H1 (cell line): Measurements from ENCODE around the gene HADHB. TPM values are rescaled to one million over a fixed set of nuclear protein-coding genes. Genes with fewer than 3 reads are reported as not detected.
A peak's percentile ranks its signal among the peaks of the same experiment; 100 is the strongest.

ENCODE experiments used
- CTCF ChIA-PET: fragments of 300-600 bp; sonication (Branson Sonifier 250); formaldehyde crosslinking; loops from one replicate; lab custom pipeline; 2021; ENCODE audit not compliant: partially characterized antibody; lab: Charles Lee
- POLR2A ChIA-PET: fragments of 300-600 bp; sonication (Branson Sonifier 250); formaldehyde crosslinking; loops from one replicate; lab custom pipeline; 2021; ENCODE audit warnings: inconsistent platforms; ENCODE audit not compliant: partially characterized antibody; lab: Charles Lee
- DNase-seq, 2 experiments: peaks; one replicate each; pipeline versions ENCODE4 v3.0.0 to v3.0.0-alpha.2; 2010 to 2022; ENCODE audit warnings: low spot score in 2 of 2, low read depth in 1 of 2, mixed read lengths in 1 of 2
- FAIRE-seq: peaks from 2 replicates; lab custom pipeline; 2011; peaks lifted over from hg19 to GRCh38; lab: Jason Lieb, UNC
- H2AFZ ChIP-seq: 2 replicates; pipeline ENCODE4 v1.8.1; 2012; ENCODE audit warnings: low read length, inconsistent platforms
- H2AK5ac ChIP-seq: 2 replicates; pipeline ENCODE4 v1.6.1; 2013; ENCODE audit warnings: low read depth, low read length
- H2BK120ac ChIP-seq: replicated peaks from 2 replicates; pipeline ENCODE3; 2013; ENCODE audit warnings: low read depth, low read length, inconsistent platforms
- H2BK12ac ChIP-seq: 2 replicates; pipeline ENCODE4 v1.6.1; 2013; ENCODE audit warnings: low read depth, low read length
- H2BK15ac ChIP-seq: 2 replicates; pipeline ENCODE4 v1.6.1; 2013; ENCODE audit warnings: low read length
- H2BK20ac ChIP-seq: 2 replicates; pipeline ENCODE4 v1.6.1; 2013; ENCODE audit warnings: low read length
- H2BK5ac ChIP-seq: 2 replicates; pipeline ENCODE4 v1.6.1; 2013; ENCODE audit warnings: low read depth, low read length
- H3K14ac ChIP-seq: 2 replicates; pipeline ENCODE4 v1.6.1; 2013; ENCODE audit warnings: inconsistent platforms; ENCODE audit not compliant: insufficient read length
- H3K18ac ChIP-seq: 2 replicates; pipeline ENCODE4 v1.6.1; 2013; ENCODE audit warnings: low read length; ENCODE audit errors: extremely low read depth
- H3K23ac ChIP-seq: 2 replicates; pipeline ENCODE4 v1.6.1; 2013; ENCODE audit warnings: inconsistent platforms; ENCODE audit not compliant: insufficient read length
- H3K23me2 ChIP-seq: 2 replicates; pipeline ENCODE4 v1.6.1; 2013; ENCODE audit warnings: low read depth, low read length
- H3K27ac ChIP-seq: 2 replicates; pipeline ENCODE4 v1.6.1; 2011; ENCODE audit warnings: low read depth, low read length, inconsistent platforms
- H3K27me3 ChIP-seq, 4 experiments: replicated peaks in 1 of 4; 1 replicate in 1 of 4; 2 replicates in 3 of 4; pipeline versions ENCODE4 v1.6.1 to v1.8.1; 2011 to 2013; ENCODE audit warnings: low read length in 3 of 4, mild to moderate bottlenecking in 3 of 4, inconsistent platforms in 2 of 4, mixed read lengths in 2 of 4, moderate library complexity in 1 of 4; ENCODE audit not compliant: control insufficient read depth in 3 of 4, insufficient read depth in 3 of 4; ENCODE audit errors: extremely low read depth in 1 of 4
- H3K36me3 ChIP-seq, 4 experiments: 2 replicates each; pipeline versions ENCODE4 v1.6.1 to v1.8.1; 2011 to 2013; ENCODE audit warnings: mild to moderate bottlenecking in 4 of 4, low read length in 3 of 4, moderate library complexity in 2 of 4, control low read depth in 1 of 4, inconsistent platforms in 1 of 4; ENCODE audit not compliant: insufficient read depth in 4 of 4, control insufficient read depth in 2 of 4
- H3K4ac ChIP-seq: replicated peaks from 2 replicates; pipeline ENCODE3; 2013; ENCODE audit warnings: low read length, low read depth, mixed read lengths, inconsistent platforms; ENCODE audit not compliant: insufficient read length
- H3K4me1 ChIP-seq, 4 experiments: replicated peaks in 1 of 4; 1 replicate in 1 of 4; 2 replicates in 3 of 4; pipeline versions ENCODE4 v1.6.1 to v1.8.1; 2011 to 2013; ENCODE audit warnings: low read length in 3 of 4, inconsistent platforms in 2 of 4, mixed read lengths in 1 of 4; ENCODE audit not compliant: insufficient read depth in 4 of 4, control insufficient read depth in 3 of 4
- H3K4me2 ChIP-seq, 2 experiments: 2 replicates each; pipeline versions ENCODE4 v1.6.1 to v1.8.1; 2011 to 2013; ENCODE audit warnings: low read depth in 2 of 2, low read length in 2 of 2, control low read depth in 1 of 2, inconsistent platforms in 1 of 2, mild to moderate bottlenecking in 1 of 2; ENCODE audit not compliant: insufficient read depth in 1 of 2
- H3K4me3 ChIP-seq, 4 experiments: fragments of 200-600, 300-600 bp in 1 of 4; sonication (generic), shearing (Covaris generic), sonication (Bioruptor Twin) in 1 of 4; 2 replicates each; pipeline versions ENCODE4 v1.5.1 to v1.8.1; 2011 to 2016; ENCODE audit warnings: low read length in 4 of 4, low read depth in 3 of 4, control low read depth in 2 of 4, inconsistent platforms in 2 of 4, mild to moderate bottlenecking in 2 of 4, mixed read lengths in 1 of 4, moderate library complexity in 1 of 4; ENCODE audit not compliant: insufficient read depth in 2 of 4; ENCODE audit errors: extremely low read depth in 1 of 4
- H3K56ac ChIP-seq: replicated peaks from 2 replicates; pipeline ENCODE3; 2013; ENCODE audit warnings: low read depth, mild to moderate bottlenecking, mixed read lengths, low read length, inconsistent platforms; ENCODE audit not compliant: insufficient read length
- H3K79me1 ChIP-seq: 2 replicates; pipeline ENCODE4 v1.6.1; 2013; ENCODE audit warnings: low read depth, low read length, control low read depth
- H3K79me2 ChIP-seq, 2 experiments: 2 replicates each; pipeline versions ENCODE4 v1.6.1 to v1.8.1; 2012 to 2013; ENCODE audit warnings: low read length in 2 of 2, mild to moderate bottlenecking in 2 of 2, inconsistent platforms in 1 of 2; ENCODE audit not compliant: insufficient read depth in 2 of 2, control insufficient read depth in 1 of 2
- H3K9ac ChIP-seq, 4 experiments: replicated peaks in 1 of 4; 1 replicate in 1 of 4; 2 replicates in 3 of 4; pipeline versions ENCODE4 v1.6.1 to v1.8.1; 2011 to 2013; ENCODE audit warnings: low read depth in 3 of 4, low read length in 3 of 4, control low read depth in 2 of 4, mild to moderate bottlenecking in 2 of 4, moderate library complexity in 2 of 4, inconsistent platforms in 1 of 4; ENCODE audit errors: extremely low read depth in 1 of 4
- H3K9me3 ChIP-seq, 2 experiments: 2 replicates each; pipeline versions ENCODE4 v1.6.1 to v1.8.1; 2012 to 2013; ENCODE audit warnings: mild to moderate bottlenecking in 2 of 2, moderate library complexity in 2 of 2, control low read depth in 1 of 2, inconsistent platforms in 1 of 2, low read depth in 1 of 2, low read length in 1 of 2, mixed read lengths in 1 of 2; ENCODE audit not compliant: insufficient read depth in 2 of 2
- H4K20me1 ChIP-seq, 2 experiments: replicated peaks in 1 of 2; 2 replicates each; pipeline versions ENCODE3 to v1.8.1; 2011 to 2013; ENCODE audit warnings: inconsistent platforms in 2 of 2, low read length in 2 of 2, mild to moderate bottlenecking in 1 of 2; ENCODE audit not compliant: insufficient read depth in 2 of 2, control insufficient read depth in 1 of 2
- H4K5ac ChIP-seq: 2 replicates; pipeline ENCODE4 v1.6.1; 2013; ENCODE audit warnings: low read length, low read depth, mixed read lengths, inconsistent platforms; ENCODE audit not compliant: insufficient read length
- H4K8ac ChIP-seq: 2 replicates; pipeline ENCODE4 v1.8.0; 2013; ENCODE audit warnings: mild to moderate bottlenecking, moderate library complexity, low read length, inconsistent platforms; ENCODE audit not compliant: insufficient read depth; ENCODE audit errors: extremely low read depth
- H4K91ac ChIP-seq: replicated peaks from 2 replicates; pipeline ENCODE3; 2013; ENCODE audit warnings: low read length, mixed read lengths, inconsistent platforms; ENCODE audit not compliant: insufficient read length
- RBBP5 ChIP-seq: IDR thresholded peaks from 2 replicates; pipeline ENCODE4 v1.7.1; 2012; ENCODE audit warnings: low read depth, mild to moderate bottlenecking, inconsistent platforms, low read length, moderate library complexity, borderline replicate concordance
- WGBS, 2 experiments: shearing (Covaris generic) in 1 of 2; methylation state at CpG; one replicate each; pipeline versions ENCODE4 v1.1.6 to v1.1.7; 2013 to 2015; ENCODE audit warnings: low lambda C conversion rate in 2 of 2, mixed read lengths in 2 of 2, inconsistent platforms in 1 of 2, low coverage in 1 of 2, missing lambda C conversion rate in 1 of 2; ENCODE audit not compliant: insufficient replicate concordance in 2 of 2, insufficient coverage in 1 of 2, insufficient read length in 1 of 2; ENCODE audit errors: extremely low coverage in 1 of 2, missing lambda C conversion rate in 1 of 2; 5-methylcytosine and 5-hydroxymethylcytosine counted together
- polyA plus RNA-seq, 7 experiments: library from polyadenylated mRNA; depleted of rRNA in 3 of 7; stranded (reverse) in 5 of 7; unstranded in 2 of 7; fragments of >200 nt in 5 of 7; fragments of 200-250 nt in 2 of 7; gene quantifications; 1 replicate in 5 of 7; 2 replicates in 1 of 7; 4 replicates in 1 of 7; pipeline versions ENCODE4 v1.2.1 to v1.2.3, GENCODE V29; 2011 to 2013; ENCODE audit warnings: missing spikeins in 2 of 7, mixed read lengths in 2 of 7
- total RNA-seq: library from RNA; stranded (reverse); fragmentation: NEBNext Ultra II Directional; extraction: Animal tissue kit (Norgen Biotek cat#: 25700); gene quantifications from 2 replicates; pipeline ENCODE4 v1.2.1, GENCODE V29; 2021

The HADHB gene
- total and polyA plus RNA-seq, 2 of the 8 experiments (the other 6 are each of a cell fraction or from before 2014, with no cell fraction given), result 47.7 to 52.3 TPM

- POLR2A ChIA-PET, result interaction anchor here (3.6 kb wide), 1 partner anchor 52 kb away, joined by 37 read pairs; the partner anchor contains the start of genes HADHA and HADHB
- no peak overlapping the region for H3K18ac ChIP-seq
- H2AK5ac ChIP-seq, result no peak overlapping the region
- FAIRE-seq (no peak), DNase-seq (no peak)
- H3K4me2 ChIP-seq, result peak overlapping the region in 1 of 2 experiments; percentile 88; a peak in 2 of 4 replicates
- H3K9ac ChIP-seq, result no peak overlapping the region
- no peak overlapping the region for H3K23ac ChIP-seq
- no peak overlapping the region for H3K27ac ChIP-seq
- H3K56ac ChIP-seq, result no peak overlapping the region
- no peak overlapping the region for H2BK5ac ChIP-seq
- peaks cover 0 to 12% of the 10 kb centered on the region in 2 experiments; a peak in 2 of 4 replicates for H3K79me2 ChIP-seq
- H3K36me3 ChIP-seq, result no peaks in the 10 kb centered on the region
- H3K14ac ChIP-seq, result no peak overlapping the region
- H3K4me1 ChIP-seq, result peaks cover 10 to 17% (median 12%) of the 10 kb centered on the region in 4 experiments
- peaks cover 14% of the 10 kb centered on the region for H3K23me2 ChIP-seq
- H3K4me3 ChIP-seq, result no peak overlapping the region
- TF ChIP-seq RBBP5, result no peak
- no peak overlapping the region for H4K5ac ChIP-seq
- 82% methylated on average over 3 of the region's 3 CpGs; no CpG with 5 or more reads in 1 of the 2 experiments for WGBS, 2 experiments
- H4K20me1 ChIP-seq, result no peaks in the 10 kb centered on the region
- H2BK120ac ChIP-seq, result no peak overlapping the region
- no peaks in the 10 kb centered on the region for H3K9me3 ChIP-seq
- no peaks in the 10 kb centered on the region for H3K79me1 ChIP-seq
- H3K27me3 ChIP-seq, result no peaks in the 10 kb centered on the region
- H2BK20ac ChIP-seq, result no peak overlapping the region
- H4K91ac ChIP-seq, result no peak overlapping the region
- H3K4ac ChIP-seq, result no peak overlapping the region
- no peak overlapping the region for H2BK12ac ChIP-seq
- no peak overlapping the region for H2AFZ ChIP-seq
- CTCF ChIA-PET, result interaction anchor here (0.7 to 2.2 kb wide), 5 partner anchors 15 to 165 kb away, joined by 3 to 8 read pairs (median 4); no protein-coding TSS in a partner anchor
- no peak overlapping the region for H2BK15ac ChIP-seq
- H4K8ac ChIP-seq, result no peak overlapping the region
These were observed 52.3 kb downstream of the HADHB start for GRCh38 chr2:26297061-26297460.
